ENCODE results near the gene RASGRF2. TPM values are rescaled to one million over a fixed set of nuclear protein-coding genes. Genes with fewer than 3 reads are reported as not detected.
"Not testable (repeated sequence)": the region's sequence is repeated elsewhere in the genome, so short reads cannot be mapped to it uniquely, and the experiment has no call there.

RASGRF2 gene
- total and polyA plus RNA-seq, 8 donors, result 1.1 to 2.7 (median 1.4) TPM

- no peak for TF ChIP-seq CTCF (IDR thresholded peaks at IDR 0.05)
- Histone ChIP-seq H3K27ac (no peak overlapping the region), H3K9me3 (no peaks in the 10 kb centered on the region), H3K36me3 (no peaks in the 10 kb centered on the region), H3K4me1 (no peaks in the 10 kb centered on the region), H3K4me3 (no peak overlapping the region), H3K27me3 (no peaks in the 10 kb centered on the region)
- DNase-seq (no peak), ATAC-seq (no peak), FAIRE-seq (no peak)
- 47 to 66% methylated on average over 2 of the region's 2 CpGs for WGBS, 2 donors
- intact Hi-C loops (cut with DNase I), result no loop called here
Observed at GRCh38 chr5:81023261-81023970, 63.3 kb downstream of the RASGRF2 start.

- WGBS, 2 donors, result 60 to 64% methylated on average over 5 of the region's 5 CpGs
- FAIRE-seq (no peak), ATAC-seq (no peak), DNase-seq (no peak)
- no peaks in the 10 kb centered on the region for H3K9me3 ChIP-seq
- H3K27ac ChIP-seq, result no peak overlapping the region
- TF ChIP-seq CTCF (IDR thresholded peaks at IDR 0.05), result no peak
- no peaks in the 10 kb centered on the region for H3K4me1 ChIP-seq
- no peak overlapping the region for H3K4me3 ChIP-seq
- intact Hi-C loops (cut with DNase I), result no loop called here
- H3K27me3 ChIP-seq, result no peaks in the 10 kb centered on the region
- no peaks in the 10 kb centered on the region for H3K36me3 ChIP-seq
Observed at GRCh38 chr5:81027481-81028058, 67.4 kb downstream of the RASGRF2 start.

GRCh38 chr5:81028888-81029287 lies 68.7 kb downstream of the RASGRF2 start:
- DNase-seq; H3K9me3 ChIP-seq; H3K27ac ChIP-seq; intact Hi-C loops (cut with DNase I); H3K4me3 ChIP-seq; H3K36me3 ChIP-seq; ATAC-seq; H3K27me3 ChIP-seq; FAIRE-seq; H3K4me1 ChIP-seq: not testable (repeated sequence)
- WGBS, 2 donors, result 80 to 81% methylated on average over 6 of the region's 6 CpGs

- H3K27me3 ChIP-seq; H3K9me3 ChIP-seq; DNase-seq; intact Hi-C loops (cut with DNase I); H3K4me1 ChIP-seq; ATAC-seq; H3K27ac ChIP-seq; H3K36me3 ChIP-seq; H3K4me3 ChIP-seq; FAIRE-seq: not testable (repeated sequence)
- WGBS, 2 donors, result 22 to 29% methylated on average over 4 of the region's 4 CpGs
Observed at GRCh38 chr5:81029736-81030135, 69.6 kb downstream of the RASGRF2 start.

GRCh38 chr5:81030236-81031034 lies 70.3 kb downstream of the RASGRF2 start:
- 65 to 83% methylated on average over 3 of the region's 3 CpGs for WGBS, 2 donors
- H3K4me1 ChIP-seq; H3K27ac ChIP-seq; DNase-seq; H3K9me3 ChIP-seq; H3K36me3 ChIP-seq; ATAC-seq; H3K27me3 ChIP-seq; FAIRE-seq; intact Hi-C loops (cut with DNase I); H3K4me3 ChIP-seq: not testable (repeated sequence)

GRCh38 chr5:81035522-81035921 lies 75.4 kb downstream of the RASGRF2 start:
- no peaks in the 10 kb centered on the region for H3K27me3 ChIP-seq
- ATAC-seq (no peak), DNase-seq (no peak), FAIRE-seq (no peak)
- no peaks in the 10 kb centered on the region for H3K36me3 ChIP-seq
- no peak overlapping the region for H3K27ac ChIP-seq
- no peak overlapping the region for H3K4me3 ChIP-seq
- no peaks in the 10 kb centered on the region for H3K9me3 ChIP-seq
- no peak for TF ChIP-seq CTCF (IDR thresholded peaks at IDR 0.05)
- 76 to 90% methylated on average over 2 of the region's 2 CpGs for WGBS, 2 donors
- intact Hi-C loops (cut with DNase I), result no loop called here
- no peaks in the 10 kb centered on the region for H3K4me1 ChIP-seq
